Measurements from ENCODE around the gene RASSF8.

Gene RASSF8

DNA sequence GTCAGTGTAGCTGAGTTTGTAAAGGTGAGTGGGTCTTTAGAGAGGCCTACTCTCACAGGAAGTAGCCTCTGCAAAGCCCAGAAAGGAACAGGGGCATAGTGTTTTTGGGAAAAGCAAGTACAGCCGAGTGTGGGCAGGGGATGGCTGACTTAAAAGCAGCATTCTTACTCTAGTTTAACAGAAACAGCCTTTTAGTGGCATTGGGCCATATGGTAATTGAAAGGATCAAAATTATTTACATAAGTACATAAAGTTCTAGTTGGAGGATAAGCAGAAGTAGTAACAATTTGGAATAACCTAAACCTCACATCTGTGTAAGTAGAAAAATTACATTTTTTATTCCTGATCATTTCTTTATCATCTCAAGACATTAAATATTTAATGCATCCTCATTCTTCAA lies 49.1 kb downstream of the RASSF8 start:
- Histone ChIP-seq H3F3A (ENCODE audit: low read depth) (no peaks in the 10 kb centered on the region), H3K27me3 (ENCODE audit: insufficient read depth, low read length, poor library complexity, severe bottlenecking) (no peaks in the 10 kb centered on the region)
- TF ChIP-seq EZH2phosphoT487 (IDR thresholded peaks at IDR 0.05; ENCODE audit: borderline replicate concordance): no peak
- TF ChIP-seq, protein P1, sequence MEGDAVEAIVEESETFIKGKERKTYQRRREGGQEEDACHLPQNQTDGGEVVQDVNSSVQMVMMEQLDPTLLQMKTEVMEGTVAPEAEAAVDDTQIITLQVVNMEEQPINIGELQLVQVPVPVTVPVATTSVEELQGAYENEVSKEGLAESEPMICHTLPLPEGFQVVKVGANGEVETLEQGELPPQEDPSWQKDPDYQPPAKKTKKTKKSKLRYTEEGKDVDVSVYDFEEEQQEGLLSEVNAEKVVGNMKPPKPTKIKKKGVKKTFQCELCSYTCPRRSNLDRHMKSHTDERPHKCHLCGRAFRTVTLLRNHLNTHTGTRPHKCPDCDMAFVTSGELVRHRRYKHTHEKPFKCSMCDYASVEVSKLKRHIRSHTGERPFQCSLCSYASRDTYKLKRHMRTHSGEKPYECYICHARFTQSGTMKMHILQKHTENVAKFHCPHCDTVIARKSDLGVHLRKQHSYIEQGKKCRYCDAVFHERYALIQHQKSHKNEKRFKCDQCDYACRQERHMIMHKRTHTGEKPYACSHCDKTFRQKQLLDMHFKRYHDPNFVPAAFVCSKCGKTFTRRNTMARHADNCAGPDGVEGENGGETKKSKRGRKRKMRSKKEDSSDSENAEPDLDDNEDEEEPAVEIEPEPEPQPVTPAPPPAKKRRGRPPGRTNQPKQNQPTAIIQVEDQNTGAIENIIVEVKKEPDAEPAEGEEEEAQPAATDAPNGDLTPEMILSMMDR (conservative IDR thresholded peaks at IDR 0.05; ENCODE audit: low read length): no peak

DNA sequence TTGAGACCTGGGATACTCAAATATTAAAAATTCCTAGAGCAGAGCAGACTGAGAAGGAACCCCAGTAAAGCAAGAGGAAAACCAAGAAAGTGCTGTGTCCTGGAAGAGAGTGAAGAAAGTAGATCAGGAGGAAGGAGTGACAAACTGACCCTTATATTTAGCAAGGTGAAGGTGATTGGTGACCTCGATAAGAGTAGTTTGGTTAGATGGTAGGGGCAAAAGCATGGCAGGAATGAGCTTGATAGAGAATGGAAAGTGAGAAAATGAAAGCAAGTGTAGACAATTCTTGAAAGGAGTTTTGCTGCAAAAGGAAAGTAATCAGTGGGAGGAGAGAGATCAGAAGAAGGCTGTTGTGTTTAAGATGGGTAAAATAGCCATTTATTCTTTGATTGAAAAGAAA lies 51.1 kb downstream of the RASSF8 start:
- Histone ChIP-seq H3K4me2 (ENCODE audit: low read depth, low read length, poor library complexity, severe bottlenecking) (no peak overlapping the region), H3K79me2 (ENCODE audit: insufficient read depth, low read length) (no peaks in the 10 kb centered on the region)

More for the DNA sequence above, 49.1 kb downstream of the RASSF8 start:
- Histone ChIP-seq H4K20me1 (ENCODE audit: insufficient read depth, low read length, poor library complexity, severe bottlenecking) (no peaks in the 10 kb centered on the region), H3K36me3 (ENCODE audit: insufficient read depth, low read length) (0 out of 2 replicates have a peak, but pooled peaks cover 3% of the 10 kb centered on the region), H3K4me2 (ENCODE audit: low read depth, low read length, poor library complexity, severe bottlenecking) (peak overlapping the region; percentile 36), H3K4me1 (ENCODE audit: insufficient read depth, low read length, poor library complexity, severe bottlenecking) (peaks cover 10% of the 10 kb centered on the region), H3K9me3 (ENCODE audit: insufficient read depth, low read depth, low read length) (no peaks in the 10 kb centered on the region), H3K9ac (ENCODE audit: low read depth, low read length, poor library complexity, severe bottlenecking) (no peak overlapping the region), H3K9me2 (replicated peaks; ENCODE audit: low read depth, low read length) (no peaks in the 10 kb centered on the region), H2AFZ (ENCODE audit: low read length) (0 out of 2 replicates have a peak overlapping the region, but pooled peaks have one; percentile 3), H3K79me2 (ENCODE audit: insufficient read depth, low read length) (no peaks in the 10 kb centered on the region), H3K4me3 (ENCODE audit: low read length, poor library complexity, severe bottlenecking) (no peak overlapping the region)

DNA sequence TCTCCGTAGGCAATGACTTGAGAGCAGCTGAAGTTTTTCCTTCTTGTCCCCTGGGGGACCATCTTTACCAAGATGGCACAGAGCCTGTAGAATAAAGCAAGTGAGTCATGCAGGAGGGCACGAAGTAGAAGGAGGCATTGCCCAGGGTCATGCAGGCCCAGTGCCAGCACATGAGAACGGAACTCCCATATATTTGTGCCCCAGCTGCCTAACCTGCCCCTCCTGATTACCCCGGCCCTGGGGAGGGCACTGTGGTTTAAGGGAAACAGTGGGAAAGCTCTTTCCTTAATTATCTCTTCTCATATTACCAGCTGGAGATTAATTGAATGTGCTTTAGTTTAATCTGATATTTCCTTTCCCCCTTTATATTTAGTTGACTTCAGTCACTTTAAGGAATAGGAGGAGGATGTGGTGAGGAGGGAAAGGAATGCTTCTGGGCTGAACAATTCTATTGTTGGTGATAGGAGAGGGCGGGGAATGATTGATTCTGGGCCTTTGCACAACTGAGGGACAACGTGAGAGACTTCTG lies 51.9 kb downstream of the RASSF8 start:
- Histone ChIP-seq H2AFZ (ENCODE audit: low read length) (no peak overlapping the region), H3K9ac (ENCODE audit: low read depth, low read length, poor library complexity, severe bottlenecking) (no peak overlapping the region), H3K9me2 (replicated peaks; ENCODE audit: low read depth, low read length) (no peaks in the 10 kb centered on the region), H3K4me1 (ENCODE audit: insufficient read depth, low read length, poor library complexity, severe bottlenecking) (peaks cover 10% of the 10 kb centered on the region), H3K4me2 (ENCODE audit: low read depth, low read length, poor library complexity, severe bottlenecking) (no peak overlapping the region), H3F3A (ENCODE audit: low read depth) (no peaks in the 10 kb centered on the region), H3K27me3 (ENCODE audit: insufficient read depth, low read length, poor library complexity, severe bottlenecking) (no peaks in the 10 kb centered on the region), H3K9me3 (ENCODE audit: insufficient read depth, low read depth, low read length) (no peaks in the 10 kb centered on the region), H3K4me3 (ENCODE audit: low read length, poor library complexity, severe bottlenecking) (no peak overlapping the region), H3K36me3 (ENCODE audit: insufficient read depth, low read length) (no peaks in the 10 kb centered on the region), H4K20me1 (ENCODE audit: insufficient read depth, low read length, poor library complexity, severe bottlenecking) (no peaks in the 10 kb centered on the region), H3K79me2 (ENCODE audit: insufficient read depth, low read length) (no peaks in the 10 kb centered on the region)
- no peak for TF ChIP-seq EZH2phosphoT487 (IDR thresholded peaks at IDR 0.05; ENCODE audit: borderline replicate concordance)
- TF ChIP-seq, protein P1 (conservative IDR thresholded peaks at IDR 0.05; ENCODE audit: low read length): no peak

More for the DNA sequence above, 51.1 kb downstream of the RASSF8 start:
- Histone ChIP-seq H3K27me3 (ENCODE audit: insufficient read depth, low read length, poor library complexity, severe bottlenecking) (no peaks in the 10 kb centered on the region), H2AFZ (ENCODE audit: low read length) (no peak overlapping the region), H3K9ac (ENCODE audit: low read depth, low read length, poor library complexity, severe bottlenecking) (no peak overlapping the region), H3K9me3 (ENCODE audit: insufficient read depth, low read depth, low read length) (no peaks in the 10 kb centered on the region), H4K20me1 (ENCODE audit: insufficient read depth, low read length, poor library complexity, severe bottlenecking) (no peaks in the 10 kb centered on the region), H3K9me2 (replicated peaks; ENCODE audit: low read depth, low read length) (no peaks in the 10 kb centered on the region), H3F3A (ENCODE audit: low read depth) (no peaks in the 10 kb centered on the region), H3K4me3 (ENCODE audit: low read length, poor library complexity, severe bottlenecking) (no peak overlapping the region), H3K4me1 (ENCODE audit: insufficient read depth, low read length, poor library complexity, severe bottlenecking) (peaks cover 10% of the 10 kb centered on the region), H3K36me3 (ENCODE audit: insufficient read depth, low read length) (no peaks in the 10 kb centered on the region)
- TF ChIP-seq EZH2phosphoT487 (IDR thresholded peaks at IDR 0.05; ENCODE audit: borderline replicate concordance): no peak
- TF ChIP-seq, protein P1 (conservative IDR thresholded peaks at IDR 0.05; ENCODE audit: low read length): no peak

All from Loucy (cell line).